K562 (cell line): ENCODE results near the gene SPG21. TPM values are rescaled to one million over a fixed set of nuclear protein-coding genes. Genes with fewer than 3 reads are reported as not detected.

Experiments used
- AFF1 ChIP-seq, 2 experiments: fragments of 450-650 bp; IDR thresholded peaks; 2 replicates each; pipeline ENCODE4 v1.6.1; 2018; ENCODE audit warnings: mild to moderate bottlenecking in 2 of 2, low read depth in 1 of 2; ENCODE audit not compliant: partially characterized antibody in 2 of 2
- CHCHD3 ChIP-seq: fragments of 250-450 bp; sonication (Bioruptor Pico); IDR thresholded peaks from 2 replicates; pipeline ENCODE4 v2.1.2; 2022; ENCODE audit warnings: mild to moderate bottlenecking
- GTF2F1 ChIP-seq: IDR thresholded peaks from 2 replicates; pipeline ENCODE4 v1.6.1; 2011; ENCODE audit warnings: low read depth, low read length, improper control_type of control experiment
- JUNB ChIP-seq: fragments of 450-650 bp; formaldehyde crosslinking; conservative IDR thresholded peaks from 2 replicates; pipeline ENCODE4 v1.4.0; 2020; ENCODE audit warnings: mild to moderate bottlenecking
- NR0B1 ChIP-seq: fragments of 450-650 bp; IDR thresholded peaks from one replicate; pipeline ENCODE4 v1.6.1; 2018; ENCODE audit warnings: mild to moderate bottlenecking, moderate library complexity; ENCODE audit not compliant: partially characterized antibody
- RBBP5 ChIP-seq: fragments of 200-600 bp; sonication (generic); IDR thresholded peaks from 2 replicates; pipeline ENCODE4 v1.6.1; 2012; ENCODE audit warnings: borderline replicate concordance, mild to moderate bottlenecking, low read length, control low read depth, inconsistent platforms; ENCODE audit not compliant: insufficient read depth, poor library complexity, severe bottlenecking
- TEAD1 ChIP-seq, 2 experiments: fragments of 450-650 bp in 1 of 2; sonication (generic) in 1 of 2; formaldehyde crosslinking; IDR thresholded peaks; 2 replicates each; pipeline versions ENCODE4 v1.4.0 to v1.8.0; 2020 to 2022; ENCODE audit warnings: mild to moderate bottlenecking in 2 of 2, missing genetic modification reagents in 1 of 2
- ZSCAN32 ChIP-seq: fragments of 450-650 bp; formaldehyde crosslinking; IDR thresholded peaks from 2 replicates; pipeline ENCODE4 v1.4.0; 2020; ENCODE audit warnings: mild to moderate bottlenecking, moderate library complexity
- polyA plus RNA-seq, 8 experiments: library from polyadenylated mRNA; depleted of rRNA in 4 of 8; stranded (reverse) in 5 of 8; unstranded in 3 of 8; fragments of >200 nt; fragmentation: Nextera tagmentation in 2 of 8; fragmentation: Illumina TruSeq in 1 of 8; extraction: Ambion mirVana in 2 of 8; extraction: Trizol in 1 of 8; gene quantifications; 2 replicates each; pipeline versions ENCODE4 v1.2.1 to v1.2.3, GENCODE V29; 2011 to 2014; ENCODE audit warnings: inconsistent platforms in 1 of 8, missing spikeins in 1 of 8
- total RNA-seq, 7 experiments: library from RNA; depleted of rRNA in 6 of 7; stranded (reverse); fragments of >200 nt in 6 of 7; fragmentation: Illumina TruSeq in 2 of 7; extraction: Trizol in 2 of 7; gene quantifications; 2 replicates each; pipeline versions ENCODE4 v1.2.1 to v1.2.3, GENCODE V29; 2011 to 2021; ENCODE audit warnings: low replicate concordance in 1 of 7
- TF ChIP-seq, protein P1 (sequence below): sonication (generic); formaldehyde crosslinking; IDR thresholded peaks from 2 replicates; pipeline ENCODE4 v1.8.0; 2022; ENCODE audit warnings: mild to moderate bottlenecking, missing genetic modification reagents, borderline replicate concordance
- TF ChIP-seq, protein P2 (sequence below): sonication (generic); IDR thresholded peaks from 2 replicates; pipeline ENCODE4 v1.6.1; 2016

Gene SPG21
- total and polyA plus RNA-seq, 9 of the 15 experiments (the other 6 are each of a cell fraction or from before 2014, with no cell fraction given) = 22.8 to 98.8 (median 65.1) TPM

DNA sequence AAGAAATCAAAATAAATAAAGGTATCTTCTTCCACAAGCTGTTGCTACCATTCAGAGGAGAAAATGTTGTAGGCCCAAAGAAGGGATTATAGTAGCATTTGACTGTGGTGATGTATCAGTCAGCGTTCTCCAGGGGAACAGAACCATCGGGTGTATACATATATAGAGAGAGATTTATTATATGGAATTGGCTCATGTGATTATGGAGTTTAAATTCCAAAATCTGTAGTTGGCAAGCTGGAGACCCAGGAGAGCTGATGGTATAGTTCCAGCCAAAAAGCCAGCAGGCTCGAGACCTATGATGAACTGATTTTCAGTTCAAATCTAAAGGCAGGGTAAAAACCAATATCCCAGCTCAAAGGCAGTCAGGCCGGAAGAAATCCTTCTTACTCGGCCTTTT, 7.4 kb upstream of the SPG21 start (continued):
- TF ChIP-seq AFF1 (IDR thresholded peaks at IDR 0.05; ENCODE audit: low read depth in 1 of 2, partially characterized antibody in 2 of 2) (no peak), NR0B1 (no peak), GTF2F1 (no peak), JUNB (CRISPR knock-in tag) (no peak), ZSCAN32 (CRISPR knock-in tag) (no peak), CHCHD3 (no peak), TEAD1 (CRISPR knock-in tag; IDR thresholded peaks at IDR 0.05) (no peak), RBBP5 (no peak)
- TF ChIP-seq, protein P1, sequence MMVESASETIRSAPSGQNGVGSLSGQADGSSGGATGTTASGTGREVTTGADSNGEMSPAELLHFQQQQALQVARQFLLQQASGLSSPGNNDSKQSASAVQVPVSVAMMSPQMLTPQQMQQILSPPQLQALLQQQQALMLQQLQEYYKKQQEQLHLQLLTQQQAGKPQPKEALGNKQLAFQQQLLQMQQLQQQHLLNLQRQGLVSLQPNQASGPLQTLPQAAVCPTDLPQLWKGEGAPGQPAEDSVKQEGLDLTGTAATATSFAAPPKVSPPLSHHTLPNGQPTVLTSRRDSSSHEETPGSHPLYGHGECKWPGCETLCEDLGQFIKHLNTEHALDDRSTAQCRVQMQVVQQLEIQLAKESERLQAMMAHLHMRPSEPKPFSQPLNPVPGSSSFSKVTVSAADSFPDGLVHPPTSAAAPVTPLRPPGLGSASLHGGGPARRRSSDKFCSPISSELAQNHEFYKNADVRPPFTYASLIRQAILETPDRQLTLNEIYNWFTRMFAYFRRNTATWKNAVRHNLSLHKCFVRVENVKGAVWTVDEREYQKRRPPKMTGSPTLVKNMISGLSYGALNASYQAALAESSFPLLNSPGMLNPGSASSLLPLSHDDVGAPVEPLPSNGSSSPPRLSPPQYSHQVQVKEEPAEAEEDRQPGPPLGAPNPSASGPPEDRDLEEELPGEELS (CRISPR knock-in tag) = no peak
- TF ChIP-seq, protein P2, sequence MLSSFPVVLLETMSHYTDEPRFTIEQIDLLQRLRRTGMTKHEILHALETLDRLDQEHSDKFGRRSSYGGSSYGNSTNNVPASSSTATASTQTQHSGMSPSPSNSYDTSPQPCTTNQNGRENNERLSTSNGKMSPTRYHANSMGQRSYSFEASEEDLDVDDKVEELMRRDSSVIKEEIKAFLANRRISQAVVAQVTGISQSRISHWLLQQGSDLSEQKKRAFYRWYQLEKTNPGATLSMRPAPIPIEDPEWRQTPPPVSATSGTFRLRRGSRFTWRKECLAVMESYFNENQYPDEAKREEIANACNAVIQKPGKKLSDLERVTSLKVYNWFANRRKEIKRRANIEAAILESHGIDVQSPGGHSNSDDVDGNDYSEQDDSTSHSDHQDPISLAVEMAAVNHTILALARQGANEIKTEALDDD = no peak
